Fibroblast of skin of abdomen (primary cell): Measurements from ENCODE around the gene REN.
A peak's percentile ranks its signal among the peaks of the same experiment; 100 is the strongest.

Experiments used
- DNase-seq: peaks from one replicate; pipeline ENCODE4 v3.0.0-alpha.2; 2013

Gene REN

DNA sequence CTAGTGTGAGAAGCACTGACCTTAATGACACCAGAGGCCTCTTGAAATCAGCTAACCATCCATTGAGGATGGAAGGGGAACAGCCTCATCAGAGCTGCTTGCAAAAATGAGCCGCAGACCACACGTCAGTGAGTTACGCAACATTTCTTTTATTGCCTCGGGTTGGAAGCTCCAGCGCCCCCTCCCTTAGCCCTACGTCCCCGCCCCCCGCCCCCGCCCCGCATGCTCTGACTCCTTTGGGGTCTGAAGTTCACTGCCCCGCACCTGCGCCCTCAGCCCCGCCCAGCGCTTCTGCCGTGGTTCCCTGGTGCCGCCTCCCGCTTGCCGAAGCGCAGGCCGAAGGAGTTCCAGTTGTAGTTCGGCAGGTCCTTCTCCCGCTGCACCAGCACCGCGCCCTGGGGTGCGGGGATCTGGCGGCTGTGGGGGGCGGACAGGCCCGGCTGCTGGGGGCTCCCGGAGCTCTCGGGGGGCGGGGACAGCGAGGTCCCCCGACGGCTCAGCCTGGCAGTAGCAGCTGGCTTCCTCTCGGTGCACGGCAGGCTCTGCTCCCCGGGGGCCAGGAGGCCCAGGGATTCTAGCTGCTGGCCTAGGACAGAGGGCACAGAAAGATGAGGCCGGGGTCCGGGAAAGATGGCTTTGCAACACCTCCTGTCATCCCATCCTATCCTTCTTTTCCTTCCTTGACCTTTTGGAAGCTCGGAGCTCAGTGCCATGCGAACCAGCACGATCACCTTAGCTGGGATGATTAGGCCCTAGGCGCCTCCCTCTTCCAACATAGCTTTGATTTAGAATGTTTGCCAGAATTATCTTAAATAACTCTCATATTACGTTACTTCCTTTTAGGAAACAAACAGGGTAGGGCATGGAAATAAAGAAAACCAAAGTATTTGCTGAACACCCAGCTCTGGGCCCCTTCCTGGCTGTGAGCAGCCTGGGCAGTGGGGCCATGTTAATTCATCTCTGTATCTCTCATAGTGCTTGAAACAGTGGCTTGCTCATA is 24.4 kb upstream of the REN start:
- peak; percentile 72 for DNase-seq

DNA sequence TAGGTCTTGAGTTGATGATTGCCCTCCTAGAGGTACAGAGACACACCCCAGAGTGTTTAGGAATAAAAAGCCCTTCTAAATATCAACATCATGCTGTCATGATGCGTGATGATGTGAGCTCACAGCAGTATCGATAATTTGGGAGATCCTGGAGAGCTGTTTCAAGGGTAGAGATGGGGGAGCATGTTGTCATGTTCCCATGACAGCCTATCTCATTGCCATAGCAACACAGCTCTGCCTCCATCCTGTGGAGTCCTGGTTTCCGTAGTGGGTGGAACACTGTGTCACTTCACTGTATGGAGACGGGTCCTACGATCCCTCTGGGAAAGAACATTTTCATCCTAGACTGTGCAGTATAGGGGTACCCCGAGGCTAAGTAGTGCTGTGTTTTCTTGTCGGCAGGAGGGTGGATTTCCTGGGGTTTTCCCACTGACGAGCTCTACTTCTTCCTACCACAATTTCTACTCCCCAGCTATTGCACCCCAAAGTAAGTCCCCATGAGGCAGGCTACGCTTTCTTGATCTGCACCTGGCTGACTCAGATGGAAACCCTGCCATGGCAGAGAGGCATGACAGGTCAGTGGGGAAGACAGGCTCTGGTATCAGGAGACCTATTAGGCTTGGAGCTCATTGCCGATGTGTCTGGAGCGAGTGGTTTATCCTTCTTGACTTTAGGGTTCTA is 23.0 kb upstream of the REN start:
- DNase-seq: no peak

DNA sequence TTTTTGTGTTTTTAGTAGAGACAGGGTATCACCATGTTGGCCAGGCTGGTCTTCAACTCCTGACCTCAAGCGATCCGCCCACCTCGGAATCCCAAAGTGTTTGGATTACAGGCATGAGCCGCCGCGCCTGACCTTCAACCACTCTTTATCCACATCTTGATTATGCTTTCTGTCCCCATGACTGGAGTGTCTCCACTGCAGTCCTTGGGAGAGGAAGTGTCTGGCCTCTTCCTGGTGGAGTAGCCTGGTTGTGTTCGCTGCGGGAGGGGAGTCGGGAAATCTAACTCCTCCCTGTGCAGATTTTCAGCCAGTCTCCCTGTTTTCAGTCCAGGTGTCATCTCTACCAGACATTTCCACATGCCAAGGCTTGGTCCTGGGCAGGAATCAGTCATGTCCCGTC is 20.5 kb upstream of the REN start:
- DNase-seq: no peak

DNA sequence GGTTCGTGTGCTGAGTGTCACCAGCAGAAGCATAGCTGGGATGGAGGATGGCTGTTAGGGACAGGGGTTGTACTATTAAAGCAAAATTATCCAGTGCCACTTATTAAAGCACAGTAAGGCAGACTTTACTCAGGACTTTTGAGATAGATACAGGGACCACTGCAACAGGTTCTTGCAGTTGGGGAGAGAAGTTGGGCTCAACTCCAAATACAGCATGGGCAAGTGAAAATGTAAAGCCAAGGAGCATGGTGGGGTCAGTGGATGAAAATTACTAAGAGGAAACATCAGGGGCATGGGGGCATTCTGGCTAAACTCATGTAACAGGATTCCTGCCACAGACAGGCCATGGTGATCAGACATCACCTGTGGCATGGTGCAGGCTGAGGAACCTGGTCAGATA is 15.0 kb upstream of the REN start:
- no peak for DNase-seq

DNA sequence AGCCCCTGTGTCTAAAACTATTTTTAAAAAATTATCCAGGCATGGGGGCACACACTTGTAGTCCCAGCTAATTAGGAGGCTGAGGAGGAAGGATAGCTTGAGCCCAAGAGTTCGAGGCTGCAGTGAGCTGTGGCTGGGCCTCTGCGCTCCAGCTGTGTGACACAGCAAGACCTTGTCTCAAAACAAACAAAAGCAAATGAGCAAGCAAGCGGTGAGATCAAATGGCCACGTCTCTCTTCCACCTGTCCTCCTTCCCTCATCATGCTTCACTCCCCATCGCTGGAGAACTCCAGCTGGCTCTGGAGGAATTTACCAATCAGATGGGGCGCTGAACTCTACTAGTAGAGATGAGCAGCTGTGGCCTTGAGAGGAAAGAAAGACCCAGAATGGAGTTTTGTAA is 14.0 kb upstream of the REN start:
- DNase-seq: no peak

GRCh38 chr1:204178487-204179281 is 12.5 kb upstream of the REN start:
- no peak for DNase-seq

- no peak for DNase-seq
Observed at GRCh38 chr1:204177133-204177532, 11.0 kb upstream of the REN start.

- no peak for DNase-seq
Observed at GRCh38 chr1:204176049-204176448, 9.9 kb upstream of the REN start.

GRCh38 chr1:204174958-204175357 is 8.8 kb upstream of the REN start:
- DNase-seq: no peak

DNA sequence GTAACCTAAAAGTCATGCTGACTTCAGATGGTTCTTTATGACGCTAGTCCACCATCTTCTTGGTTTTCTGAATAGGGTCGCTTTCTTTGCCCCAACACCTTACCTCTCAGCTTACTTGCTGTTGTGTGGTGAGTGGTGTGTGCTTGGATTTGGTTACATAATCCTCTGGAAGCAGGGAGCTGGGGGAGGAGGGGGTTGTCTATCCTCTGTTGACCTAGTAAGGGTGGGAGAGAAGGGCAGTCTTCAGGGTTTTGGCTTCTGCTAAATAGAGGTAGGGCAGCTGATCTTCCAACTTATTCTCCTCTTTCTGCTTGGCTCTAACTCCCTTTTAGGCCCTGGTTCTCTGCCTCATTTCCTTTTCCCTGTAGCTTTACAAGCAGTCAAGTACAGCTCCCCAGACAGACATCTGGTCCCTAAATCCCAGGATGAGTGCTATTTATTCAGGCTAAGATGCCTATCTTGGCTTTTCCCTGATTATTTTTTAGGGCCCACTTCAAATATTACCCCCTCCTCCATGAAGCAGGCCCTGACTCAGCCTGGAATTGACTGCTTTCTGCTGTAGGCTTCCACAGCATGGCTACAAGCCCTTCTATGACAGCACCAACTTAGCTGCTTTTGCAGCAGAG is 6.4 kb upstream of the REN start:
- DNase-seq: no peak

DNA sequence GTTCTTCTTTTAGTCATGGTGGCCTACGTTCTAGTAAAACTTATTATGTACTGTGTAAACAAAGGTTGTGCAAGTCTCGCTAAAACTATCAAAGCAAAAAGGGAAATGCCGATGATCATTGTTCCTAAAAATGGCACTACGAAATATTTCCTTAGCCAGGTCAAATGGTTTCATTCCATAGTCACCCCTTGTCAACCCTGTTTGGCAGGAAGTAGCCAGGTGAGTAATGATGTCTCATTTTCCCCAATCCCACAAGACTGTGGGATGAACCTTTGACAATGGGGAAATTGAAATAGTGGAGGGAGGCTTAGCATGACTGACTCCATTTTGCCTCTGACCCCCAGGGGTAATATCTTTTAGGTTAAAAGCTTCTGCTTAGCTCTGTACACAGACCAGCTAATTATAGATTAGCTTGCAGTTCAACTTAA is 5.6 kb upstream of the REN start:
- peak; percentile 64 for DNase-seq

- no peak for DNase-seq
Observed at GRCh38 chr1:204170494-204171155, 4.5 kb upstream of the REN start.

DNA sequence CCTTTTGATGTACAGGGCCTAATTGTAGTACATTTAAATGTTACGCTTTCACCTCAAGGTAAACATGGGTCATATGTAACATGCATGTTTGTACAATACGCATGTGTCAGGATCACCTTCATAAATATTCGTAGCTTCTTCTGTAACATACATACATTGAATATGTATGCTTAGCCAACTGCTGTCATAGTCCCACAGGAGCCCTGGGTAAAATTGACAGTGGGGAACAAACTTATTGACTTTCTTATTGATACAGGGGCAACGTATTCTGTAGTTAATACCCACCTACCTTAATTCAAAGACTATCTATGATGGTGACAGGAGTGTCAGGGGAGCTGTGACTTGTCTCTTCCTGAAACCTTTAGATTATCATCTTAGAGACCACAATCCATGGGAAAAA is 3.7 kb upstream of the REN start:
- DNase-seq: no peak

GRCh38 chr1:204167730-204168129 is 1.6 kb upstream of the REN start:
- DNase-seq: no peak

DNA sequence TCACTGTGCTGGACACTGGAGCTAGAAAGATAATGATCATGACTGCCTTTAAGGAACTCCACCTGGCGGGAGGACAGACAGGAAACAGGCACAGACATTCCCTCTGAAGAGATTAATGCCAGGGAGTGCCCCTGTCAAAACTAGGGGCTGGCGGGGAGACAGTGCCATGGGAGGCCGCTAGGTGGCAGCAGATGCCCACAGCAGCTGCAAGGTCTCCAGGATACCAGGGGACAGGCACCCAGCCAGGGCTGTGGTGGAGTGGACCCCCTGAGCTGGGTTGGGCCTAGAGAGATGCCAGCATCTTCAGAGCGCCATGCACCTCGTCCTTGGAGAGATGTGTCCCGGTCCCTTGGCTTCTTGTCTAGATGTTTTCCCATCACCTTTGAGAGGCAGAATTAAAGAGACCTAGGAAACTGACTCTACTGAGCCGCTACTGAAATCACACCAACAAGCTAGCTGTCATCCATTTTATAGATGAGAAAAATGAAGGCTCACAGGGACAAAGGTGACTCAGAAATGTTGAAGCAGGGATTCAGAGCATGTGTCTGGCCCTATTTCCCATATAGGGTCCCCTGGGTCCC is 3.6 kb downstream of the REN start:
- DNase-seq: peak; percentile 68

GRCh38 chr1:204161609-204162493 is 4.3 kb downstream of the REN start:
- DNase-seq: no peak

- no peak for DNase-seq
Observed at GRCh38 chr1:204157962-204158361, 8.2 kb downstream of the REN start.

DNA sequence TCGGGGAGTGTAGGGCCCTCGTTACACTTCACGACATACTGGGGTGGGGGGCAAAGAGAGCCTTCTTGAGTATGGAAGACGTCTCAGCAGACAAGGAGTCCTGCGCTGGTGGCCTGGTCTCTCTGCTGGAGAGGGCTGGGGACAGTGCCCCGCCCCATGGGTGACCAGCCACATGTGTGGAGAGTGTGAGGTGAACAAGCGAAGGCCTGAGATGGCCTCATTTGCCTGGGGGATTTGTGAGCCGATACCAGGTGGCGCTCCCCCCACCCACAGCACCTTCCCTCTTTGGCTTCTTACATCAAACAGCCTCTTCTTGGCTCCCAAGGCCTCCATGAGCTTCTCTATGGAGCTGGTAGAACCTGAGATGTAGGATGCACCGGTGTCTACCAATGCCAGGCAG is 10.3 kb downstream of the REN start:
- no peak for DNase-seq

- DNase-seq: no peak
Observed at GRCh38 chr1:204154568-204155255, 11.4 kb downstream of the REN start.

DNA sequence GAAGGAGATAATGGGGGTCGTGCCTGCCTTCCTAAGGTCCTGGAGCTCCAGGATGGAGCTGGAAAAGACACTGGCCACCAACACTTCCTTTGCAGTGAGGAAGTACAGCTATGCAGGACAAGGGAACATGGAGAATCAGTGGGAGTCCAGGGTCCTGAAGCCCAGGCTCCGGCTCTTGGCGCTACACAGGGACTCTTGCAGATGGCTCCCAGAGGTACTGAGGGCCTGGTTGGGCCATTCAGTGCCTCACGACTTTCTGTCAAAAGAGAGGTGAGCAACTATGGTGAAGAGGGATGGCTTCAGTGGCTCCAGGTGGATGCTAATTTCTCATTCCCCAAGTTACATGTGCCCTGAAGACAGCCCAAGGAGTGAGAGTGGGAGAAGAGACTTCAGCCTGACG is 12.5 kb downstream of the REN start:
- no peak for DNase-seq
